ENCODE data around the gene KRTAP16-1.
"Not testable (repeated sequence)": the region's sequence is repeated elsewhere in the genome, so short reads cannot be mapped to it uniquely, and the experiment has no call there.

KRTAP16-1 gene

GRCh38 chr17:41301916-41302901 lies 6.9 kb downstream of the KRTAP16-1 start, which contains the start of gene KRTAP29-1:
Gene KRTAP29-1, minus strand, starts transcription at chr17:41302851. Its CDS starts 0 bp downstream, at chr17:41302851.
- DNase-seq (ENCODE audit: low read depth): no peak

GRCh38 chr17:41301204-41301790 lies 7.8 kb downstream of the KRTAP16-1 start:
- no peak for DNase-seq (ENCODE audit: low read depth)

- DNase-seq (ENCODE audit: low read depth): no peak
These were observed 10.5 kb downstream of the KRTAP16-1 start for GRCh38 chr17:41298458-41299135.

- DNase-seq (ENCODE audit: low read depth): no peak
These were observed 12.3 kb downstream of the KRTAP16-1 start for GRCh38 chr17:41296846-41297245.

- no peak for DNase-seq (ENCODE audit: low read depth)
These were observed 15.1 kb downstream of the KRTAP16-1 start for GRCh38 chr17:41294016-41294415.

GRCh38 chr17:41287050-41287449 lies 22.1 kb downstream of the KRTAP16-1 start:
- no peak for DNase-seq (ENCODE audit: low read depth)

GRCh38 chr17:41284546-41284945 lies 24.6 kb downstream of the KRTAP16-1 start:
- DNase-seq (ENCODE audit: low read depth): no peak

- no peak for DNase-seq (ENCODE audit: low read depth)
These were observed 25.1 kb downstream of the KRTAP16-1 start for GRCh38 chr17:41284043-41284442.

GRCh38 chr17:41278176-41278955 lies 30.7 kb downstream of the KRTAP16-1 start:
- no peak for DNase-seq (ENCODE audit: low read depth)

- DNase-seq (ENCODE audit: low read depth): not testable (repeated sequence)
These were observed 33.4 kb downstream of the KRTAP16-1 start, which contains the start of gene KRTAP9-7 for GRCh38 chr17:41275648-41276190. Gene KRTAP9-7, plus strand, starts transcription at chr17:41275698. Its CDS starts 0 bp downstream, at chr17:41275698.

GRCh38 chr17:41271858-41272257 lies 37.3 kb downstream of the KRTAP16-1 start:
- DNase-seq (ENCODE audit: low read depth): no peak

GRCh38 chr17:41271323-41271722 lies 37.8 kb downstream of the KRTAP16-1 start:
- DNase-seq (ENCODE audit: low read depth): not testable (repeated sequence)

- DNase-seq (ENCODE audit: low read depth): no peak
These were observed 41.4 kb downstream of the KRTAP16-1 start for GRCh38 chr17:41267711-41268110.

GRCh38 chr17:41265078-41265477 lies 44.0 kb downstream of the KRTAP16-1 start, which contains the start of gene KRTAP9-6:
Gene KRTAP9-6, plus strand, starts transcription at chr17:41265378. Its CDS starts 0 bp downstream, at chr17:41265378.
- no peak for DNase-seq (ENCODE audit: low read depth)

GRCh38 chr17:41264599-41264998 lies 44.5 kb downstream of the KRTAP16-1 start:
- DNase-seq (ENCODE audit: low read depth): no peak

GRCh38 chr17:41263212-41263611 lies 45.9 kb downstream of the KRTAP16-1 start:
- no peak for DNase-seq (ENCODE audit: low read depth)

GRCh38 chr17:41258406-41258805 lies 50.7 kb downstream of the KRTAP16-1 start:
- DNase-seq (ENCODE audit: low read depth): no peak
